Endothelial cell of umbilical vein (primary cell): ENCODE results near the gene ACAA1. TPM values are rescaled to one million over a fixed set of nuclear protein-coding genes. Genes with fewer than 3 reads are reported as not detected.

Source experiments
- BruUV-seq: library from RNA; stranded (reverse); fragments of 400-500 nt; replicated peaks from 2 replicates; lab custom pipeline; 2021; lab: Mats Ljungman, UMichigan
- CTCF ChIA-PET: fragments of 300-600, 350-600 bp; sonication (Branson Sonifier 250); formaldehyde crosslinking; loops from one replicate; lab custom pipeline; 2021; ENCODE audit warnings: antibody characterized with exemption, inconsistent platforms; lab: Charles Lee
- POLR2A ChIA-PET: fragments of 300-600, 350-600 bp; sonication (Branson Sonifier 250); formaldehyde crosslinking; loops from one replicate; lab custom pipeline; 2021; ENCODE audit warnings: antibody characterized with exemption, inconsistent platforms; lab: Charles Lee
- DNase-seq: peaks from one replicate; pipeline ENCODE4 v3.0.0-alpha.2; 2011; ENCODE audit warnings: low read depth, low spot score
- FAIRE-seq: peaks from 2 replicates; lab custom pipeline; 2011; peaks lifted over from hg19 to GRCh38; lab: Jason Lieb, UNC
- H2AFZ ChIP-seq: 2 replicates; pipeline ENCODE4 v1.6.0; 2012; ENCODE audit warnings: low read depth, low read length, control low read depth, inconsistent platforms
- H3K27ac ChIP-seq: 2 replicates; pipeline ENCODE4 v1.5.1; 2011; ENCODE audit warnings: low read depth, mild to moderate bottlenecking, control low read depth, low read length, moderate library complexity; ENCODE audit not compliant: insufficient read depth
- H3K27me3 ChIP-seq, 2 experiments: 2 replicates each; pipeline versions ENCODE4 v1.6.0 to v1.6.1; 2011; ENCODE audit warnings: low read length in 2 of 2, mixed read lengths in 1 of 2; ENCODE audit not compliant: control insufficient read depth in 2 of 2, insufficient read depth in 2 of 2
- H3K36me3 ChIP-seq, 2 experiments: 2 replicates in 1 of 2; 3 replicates in 1 of 2; pipeline ENCODE4 v1.5.1; 2011; ENCODE audit warnings: low read length in 2 of 2, mild to moderate bottlenecking in 1 of 2, moderate library complexity in 1 of 2; ENCODE audit not compliant: control insufficient read depth in 2 of 2, insufficient read depth in 2 of 2; ENCODE audit errors: extremely low read depth in 1 of 2
- H3K4me1 ChIP-seq: 3 replicates; pipeline ENCODE4 v1.5.1; 2011; ENCODE audit warnings: mild to moderate bottlenecking, low read length; ENCODE audit not compliant: control insufficient read depth, insufficient read depth; ENCODE audit errors: extremely low read depth
- H3K4me2 ChIP-seq: 2 replicates; pipeline ENCODE4 v1.6.1; 2011; ENCODE audit warnings: low read length, control low read depth, mixed read lengths; ENCODE audit not compliant: insufficient read depth
- H3K4me3 ChIP-seq, 3 experiments: fragments of 200-600 bp in 1 of 3; sonication (generic), shearing (Covaris generic) in 1 of 3; replicated peaks in 1 of 3; 2 replicates each; pipeline ENCODE4 v1.5.1; 2011 to 2016; ENCODE audit warnings: control low read depth in 3 of 3, low read length in 3 of 3, mild to moderate bottlenecking in 2 of 3, inconsistent platforms in 1 of 3, low read depth in 1 of 3, moderate library complexity in 1 of 3; ENCODE audit not compliant: insufficient read depth in 1 of 3
- H3K79me2 ChIP-seq: 2 replicates; pipeline ENCODE4 v1.6.0; 2012; ENCODE audit warnings: low read length, inconsistent platforms; ENCODE audit not compliant: control insufficient read depth, insufficient read depth
- H3K9ac ChIP-seq: replicated peaks from 2 replicates; pipeline ENCODE3; 2011; ENCODE audit warnings: low read length, control low read depth; ENCODE audit not compliant: insufficient read depth; ENCODE audit errors: extremely low read depth
- H3K9me1 ChIP-seq: replicated peaks from 3 replicates; pipeline ENCODE4 v1.6.0; 2011; ENCODE audit warnings: mild to moderate bottlenecking, low read length; ENCODE audit not compliant: control insufficient read depth, insufficient read depth; ENCODE audit errors: extremely low read depth
- H3K9me3 ChIP-seq: replicated peaks from 2 replicates; pipeline ENCODE4 v1.5.1; 2012; ENCODE audit warnings: low read length, inconsistent platforms; ENCODE audit not compliant: control insufficient read depth, insufficient read depth
- H4K20me1 ChIP-seq: replicated peaks from 2 replicates; pipeline ENCODE3; 2011; ENCODE audit warnings: mild to moderate bottlenecking, low read length; ENCODE audit not compliant: control insufficient read depth, insufficient read depth; ENCODE audit errors: extremely low read depth
- CTCF ChIP-seq, 2 donors: IDR thresholded peaks; 1 replicate in 1 of 2; 2 replicates in 1 of 2; pipeline ENCODE4 v1.5.1; 2011; ENCODE audit warnings: low read length in 2 of 2, mild to moderate bottlenecking in 2 of 2, moderate library complexity in 2 of 2, control low read depth in 1 of 2, inconsistent platforms in 1 of 2, low read depth in 1 of 2; ENCODE audit not compliant: insufficient read depth in 1 of 2; ENCODE audit errors: extremely low read depth in 1 of 2
- FOS ChIP-seq: IDR thresholded peaks from 2 replicates; pipeline ENCODE4 v1.6.1; 2011; ENCODE audit warnings: mild to moderate bottlenecking, low read length, moderate library complexity, borderline replicate concordance; ENCODE audit not compliant: insufficient read depth
- GATA2 ChIP-seq: IDR thresholded peaks from 2 replicates; pipeline ENCODE4 v1.7.0; 2011; ENCODE audit warnings: low read depth, mild to moderate bottlenecking, moderate library complexity, mixed read lengths, low read length; ENCODE audit not compliant: insufficient read length, insufficient read depth
- MAX ChIP-seq: IDR thresholded peaks from 2 replicates; pipeline ENCODE4 v1.6.1; 2011; ENCODE audit not compliant: insufficient read depth, insufficient read length
- POLR2AphosphoS5 ChIP-seq: IDR thresholded peaks from 2 replicates; pipeline ENCODE4 v1.6.1; 2012; ENCODE audit warnings: low read depth, mild to moderate bottlenecking, control low read depth, low read length, moderate library complexity; ENCODE audit not compliant: insufficient read depth
- dilution Hi-C: fragments of 300-500 bp; cut with MboI; formaldehyde crosslinking; loops from one replicate; pipeline ENCODE4 v1.15.0; 2019; ENCODE audit warnings: low sequenced_read_pairs; ENCODE audit not compliant: extremely low pct_ligation_motif_present
- intact Hi-C: fragments of 100-400 bp; cut with micrococcal nuclease; formaldehyde crosslinking; loops from one replicate; pipeline ENCODE4 v1.10.0; 2022
- polyA plus RNA-seq, 4 experiments: library from polyadenylated mRNA; depleted of rRNA in 3 of 4; stranded (reverse) in 3 of 4; unstranded in 1 of 4; fragments of >200 nt; gene quantifications; 2 replicates each; pipeline versions ENCODE4 v1.2.1 to v1.2.3, GENCODE V29; 2011 to 2012; ENCODE audit warnings: missing spikeins in 1 of 4
- total RNA-seq: library from RNA; stranded (reverse); gene quantifications from 2 replicates; pipeline ENCODE4 v1.2.3, GENCODE V29; 2021

ACAA1 gene
- total and polyA plus RNA-seq, 2 donors (not counting 3 experiments of a cell fraction or from before 2014, with no cell fraction given): 52.1 to 53.8 TPM

- H3K79me2 ChIP-seq: no peaks in the 10 kb centered on the region
- H3K9ac ChIP-seq: no peak overlapping the region
- FAIRE-seq (no peak), DNase-seq (no peak)
- H4K20me1 ChIP-seq: no peaks in the 10 kb centered on the region
- POLR2A ChIA-PET: no interaction called here
- H3K27ac ChIP-seq: no peak overlapping the region
- no peak overlapping the region for H3K4me2 ChIP-seq
- CTCF ChIA-PET: interaction anchor here (0.9 to 2.6 kb wide), 6 partner anchors 10 to 226 kb away, joined by 3 to 10 read pairs (median 4); partner anchors contain the start of gene XYLB
- H3K27me3 ChIP-seq: no peaks in the 10 kb centered on the region
- H2AFZ ChIP-seq: no peak overlapping the region
- dilution Hi-C loops: no loop called here
- TF ChIP-seq FOS: no peak
- no peak for TF ChIP-seq GATA2
- TF ChIP-seq CTCF (IDR thresholded peaks at IDR 0.05; ENCODE audit: extremely low read depth in 1 of 2, insufficient read depth in 1 of 2, low read depth in 1 of 2, low read length in 2 of 2): no peak
- TF ChIP-seq MAX: no peak
- no peak for TF ChIP-seq POLR2AphosphoS5
- no peaks in the 10 kb centered on the region for H3K4me1 ChIP-seq
- H3K4me3 ChIP-seq: no peak overlapping the region
- BruUV-seq: no TSS peak
- no peaks in the 10 kb centered on the region for H3K9me1 ChIP-seq
- H3K36me3 ChIP-seq: peaks cover 9 to 18% of the 10 kb centered on the region in 2 experiments
- intact Hi-C loops: no loop called here
- H3K9me3 ChIP-seq: no peaks in the 10 kb centered on the region
Measured at GRCh38 chr3:38120693-38121450, 16.1 kb downstream of the ACAA1 start.
